IMR-90 (cell line): ENCODE results near the gene KCNJ1. TPM values are rescaled to one million over a fixed set of nuclear protein-coding genes. Genes with fewer than 3 reads are reported as not detected.

Source experiments
- ATAC-seq: fragments of 200-7000 bp; cut with Tn5 transposase; 2 replicates; pipeline ENCODE4 v1.9.1; 2020; ENCODE audit warnings: low read depth, mild to moderate bottlenecking, moderate library complexity
- BruUV-seq: library from RNA; stranded (reverse); fragments of 400-500 nt; replicated peaks from 2 replicates; lab custom pipeline; 2021; lab: Mats Ljungman, UMichigan
- CTCF ChIA-PET: fragments of 300-600 bp; formaldehyde crosslinking; extraction: SDS; loops from one replicate; lab custom pipeline; 2021; ENCODE audit warnings: antibody characterized with exemption; lab: Yijun Ruan, JAX
- POLR2A ChIA-PET: fragments of 300-600 bp; sonication (Branson Sonifier 250); formaldehyde crosslinking; loops from one replicate; lab custom pipeline; 2022; ENCODE audit warnings: antibody characterized with exemption; ENCODE audit not compliant: unreplicated experiment; lab: Charles Lee
- DNase-seq: peaks from one replicate; pipeline ENCODE4 v3.0.0; 2013
- H2AFZ ChIP-seq: replicated peaks from 2 replicates; pipeline ENCODE3; 2013; ENCODE audit warnings: low read length, mild to moderate bottlenecking; ENCODE audit not compliant: poor library complexity
- H2AK5ac ChIP-seq: 2 replicates; pipeline ENCODE4 v1.6.1; 2013; ENCODE audit warnings: low read depth, low read length, inconsistent platforms
- H2AK9ac ChIP-seq: replicated peaks from 2 replicates; pipeline ENCODE3; 2013; ENCODE audit warnings: mild to moderate bottlenecking, low read depth, low read length, moderate library complexity; ENCODE audit not compliant: poor library complexity
- H2BK120ac ChIP-seq: 2 replicates; pipeline ENCODE4 v1.6.1; 2013; ENCODE audit warnings: low read depth, low read length, inconsistent platforms
- H2BK15ac ChIP-seq: 3 replicates; pipeline ENCODE4 v1.6.1; 2013; ENCODE audit warnings: low read depth, low read length, inconsistent platforms
- H2BK20ac ChIP-seq: 2 replicates; pipeline ENCODE4 v1.6.1; 2013; ENCODE audit warnings: low read depth, mild to moderate bottlenecking, inconsistent platforms, low read length, moderate library complexity
- H2BK5ac ChIP-seq: 2 replicates; pipeline ENCODE4 v1.6.1; 2013; ENCODE audit warnings: mild to moderate bottlenecking, low read depth, low read length, inconsistent platforms; ENCODE audit not compliant: poor library complexity, severe bottlenecking
- H3K14ac ChIP-seq: replicated peaks from 2 replicates; pipeline ENCODE4 v1.6.1; 2013; ENCODE audit warnings: low read depth, low read length, inconsistent platforms
- H3K18ac ChIP-seq: 2 replicates; pipeline ENCODE4 v1.6.1; 2013; ENCODE audit warnings: low read depth, low read length, control low read depth
- H3K23ac ChIP-seq: 2 replicates; pipeline ENCODE4 v1.6.1; 2013; ENCODE audit warnings: low read depth, low read length, inconsistent platforms
- H3K27ac ChIP-seq: 2 replicates; pipeline ENCODE4 v1.5.1; 2013; ENCODE audit warnings: mild to moderate bottlenecking, control low read depth, low read length; ENCODE audit not compliant: insufficient read depth
- H3K27me3 ChIP-seq: 2 replicates; pipeline ENCODE4 v1.6.1; 2013; ENCODE audit warnings: low read length; ENCODE audit not compliant: control insufficient read depth, insufficient read depth
- H3K36me3 ChIP-seq: 2 replicates; pipeline ENCODE4 v1.6.1; 2013; ENCODE audit warnings: low read length, mixed read lengths; ENCODE audit not compliant: control insufficient read depth, insufficient read depth
- H3K4ac ChIP-seq: 2 replicates; pipeline ENCODE4 v1.6.1; 2013; ENCODE audit warnings: low read depth, low read length, inconsistent platforms
- H3K4me1 ChIP-seq: 2 replicates; pipeline ENCODE4 v1.6.1; 2013; ENCODE audit warnings: low read length, mixed read lengths; ENCODE audit not compliant: control insufficient read depth, insufficient read depth
- H3K4me2 ChIP-seq: 2 replicates; pipeline ENCODE4 v1.6.1; 2013; ENCODE audit warnings: low read depth, mild to moderate bottlenecking, control low read depth, low read length, moderate library complexity
- H3K4me3 ChIP-seq: 2 replicates; pipeline ENCODE4 v1.5.1; 2013; ENCODE audit warnings: low read depth, mild to moderate bottlenecking, control low read depth, low read length, moderate library complexity; ENCODE audit not compliant: insufficient read depth
- H3K56ac ChIP-seq: 2 replicates; pipeline ENCODE4 v1.6.1; 2013; ENCODE audit warnings: low read length, inconsistent platforms; ENCODE audit not compliant: insufficient read depth; ENCODE audit errors: extremely low read depth
- H3K79me1 ChIP-seq, 2 experiments: 2 replicates each; pipeline ENCODE4 v1.6.1; 2013; ENCODE audit warnings: low read length in 2 of 2, inconsistent platforms in 1 of 2, low read depth in 1 of 2
- H3K9ac ChIP-seq: 2 replicates; pipeline ENCODE4 v1.6.1; 2013; ENCODE audit warnings: low read depth, low read length, control low read depth
- H3K9me1 ChIP-seq: 2 replicates; pipeline ENCODE4 v1.6.1; 2013; ENCODE audit warnings: low read length, inconsistent platforms; ENCODE audit not compliant: insufficient read depth
- H3K9me3 ChIP-seq: 2 replicates; pipeline ENCODE4 v1.6.1; 2013; ENCODE audit warnings: low read length; ENCODE audit not compliant: control insufficient read depth, insufficient read depth
- H4K20me1 ChIP-seq: 2 replicates; pipeline ENCODE4 v1.6.1; 2013; ENCODE audit warnings: low read length, inconsistent platforms; ENCODE audit not compliant: insufficient read depth
- H4K5ac ChIP-seq: 2 replicates; pipeline ENCODE4 v1.6.1; 2013; ENCODE audit warnings: mild to moderate bottlenecking, low read depth, low read length, control low read depth
- H4K8ac ChIP-seq, 2 experiments: 2 replicates each; pipeline ENCODE4 v1.6.1; 2013; ENCODE audit warnings: low read depth in 2 of 2, low read length in 2 of 2, control low read depth in 1 of 2, inconsistent platforms in 1 of 2
- H4K91ac ChIP-seq: 2 replicates; pipeline ENCODE4 v1.6.1; 2013; ENCODE audit warnings: low read depth, low read length, inconsistent platforms; ENCODE audit not compliant: insufficient read depth
- CEBPB ChIP-seq: IDR thresholded peaks from 2 replicates; pipeline ENCODE4 v1.6.1; 2012; ENCODE audit warnings: low read depth, low read length, improper control_type of control experiment
- MAFK ChIP-seq: IDR thresholded peaks from 2 replicates; pipeline ENCODE4 v1.6.1; 2012; ENCODE audit warnings: low read depth, low read length, improper control_type of control experiment
- RFX5 ChIP-seq: IDR thresholded peaks from 2 replicates; pipeline ENCODE4 v1.8.0; 2012; ENCODE audit warnings: low read depth, mild to moderate bottlenecking, low read length, moderate library complexity
- WGBS, 2 experiments: methylation state at CpG; one replicate each; pipeline versions ENCODE4 v1.1.5 to v1.1.7; 2013; ENCODE audit warnings: missing lambda C conversion rate in 2 of 2; ENCODE audit not compliant: insufficient read length in 1 of 2; ENCODE audit errors: extremely low coverage in 2 of 2; 5-methylcytosine and 5-hydroxymethylcytosine counted together
- dilution Hi-C: fragments of 300-500 bp; cut with HindIII; formaldehyde crosslinking; loops from one replicate; pipeline ENCODE4 v1.14.3; 2018; ENCODE audit warnings: low sequenced_read_pairs; ENCODE audit not compliant: unreplicated experiment
- in situ Hi-C: fragments of 300-500 bp; cut with MboI; formaldehyde crosslinking; loops from 3 replicates; pipeline ENCODE4 v1.14.3; 2019; ENCODE audit warnings: low sequenced_read_pairs, inconsistent platforms, mixed read lengths
- intact Hi-C: fragments of 100-400 bp; cut with micrococcal nuclease; formaldehyde crosslinking; loops from 2 replicates; pipeline ENCODE4 v1.10.0; 2022
- polyA plus RNA-seq, 3 experiments: library from polyadenylated mRNA; depleted of rRNA; stranded (reverse); fragments of >200 nt; gene quantifications; 2 replicates each; pipeline ENCODE4 v1.2.3, GENCODE V29; 2012; ENCODE audit warnings: low replicate concordance in 1 of 3
- total RNA-seq: library from RNA; depleted of rRNA; stranded (reverse); fragments of >200 nt; gene quantifications from 2 replicates; pipeline ENCODE4 v1.2.3, GENCODE V29; 2012

Gene KCNJ1
- total and polyA plus RNA-seq, 2 of the 4 experiments (the other 2 are of a cell fraction), result not detected

DNA sequence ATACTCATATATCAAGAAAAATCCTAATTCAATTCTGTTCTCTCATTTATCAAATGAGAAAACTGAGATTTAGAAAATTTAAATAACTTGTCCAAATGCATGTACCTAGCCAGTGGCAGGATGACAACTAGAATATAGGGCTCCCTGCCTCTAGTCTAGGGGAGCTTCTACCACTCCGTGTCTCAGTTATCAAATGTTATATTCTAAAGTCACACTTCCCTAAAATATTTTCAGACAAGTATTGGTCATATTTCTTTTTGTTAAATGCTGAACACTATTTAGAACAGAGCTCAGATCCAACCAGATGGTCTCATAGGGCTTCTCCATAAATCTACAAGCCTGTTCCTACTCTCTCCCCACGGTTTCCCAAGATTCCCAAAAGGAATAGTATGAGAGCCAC, 26.3 kb downstream of the KCNJ1 start:
- Histone ChIP-seq H3K79me1 (no peaks in the 10 kb centered on the region), H3K4me3 (no peak overlapping the region), H3K14ac (no peak overlapping the region), H3K27me3 (peaks cover 48% of the 10 kb centered on the region), H4K20me1 (no peaks in the 10 kb centered on the region), H3K36me3 (no peaks in the 10 kb centered on the region), H3K4me1 (no peaks in the 10 kb centered on the region), H3K9ac (no peak overlapping the region), H2BK5ac (no peak overlapping the region), H3K27ac (no peak overlapping the region), H2BK15ac (no peak overlapping the region), H4K5ac (no peak overlapping the region), H2BK120ac (no peak overlapping the region), H3K9me1 (no peaks in the 10 kb centered on the region), H3K9me3 (no peaks in the 10 kb centered on the region; the same call in 1 of the 2 replicates), H3K4me2 (no peak overlapping the region), H3K18ac (no peak overlapping the region), H3K23ac (no peak overlapping the region), H4K91ac (no peak overlapping the region), H2BK20ac (no peak overlapping the region), H2AFZ (no peak overlapping the region), H2AK9ac (no peak overlapping the region), H3K4ac (no peak overlapping the region), H4K8ac (no peak overlapping the region), H2AK5ac (no peak overlapping the region), H3K56ac (no peak overlapping the region)
- ATAC-seq (no peak), DNase-seq (no peak)
- ChIA-PET CTCF (interaction anchor here (1.0 kb wide), 1 partner anchor 10 kb away, joined by 5 read pairs; no protein-coding TSS in a partner anchor), POLR2A (no interaction called here)
- dilution Hi-C loops (loop anchor here (25.0 kb wide), 1 partner anchor 653 kb away; no protein-coding TSS in a partner anchor), intact Hi-C loops (no loop called here), in situ Hi-C loops (no loop called here)
- no CpG with 5 or more reads among the region's 2 CpGs for WGBS, 2 experiments
- no TSS peak for BruUV-seq
- TF ChIP-seq MAFK (no peak), CEBPB (no peak), RFX5 (no peak)
